Measurements from ENCODE around the gene CACNA2D4. TPM values are rescaled to one million over a fixed set of nuclear protein-coding genes. Genes with fewer than 3 reads are reported as not detected.

The CACNA2D4 gene
- total and polyA plus RNA-seq, 2 of the 13 experiments (the other 11 are each of a cell fraction or from before 2014, with no cell fraction given), result 14.2 to 136 TPM

DNA sequence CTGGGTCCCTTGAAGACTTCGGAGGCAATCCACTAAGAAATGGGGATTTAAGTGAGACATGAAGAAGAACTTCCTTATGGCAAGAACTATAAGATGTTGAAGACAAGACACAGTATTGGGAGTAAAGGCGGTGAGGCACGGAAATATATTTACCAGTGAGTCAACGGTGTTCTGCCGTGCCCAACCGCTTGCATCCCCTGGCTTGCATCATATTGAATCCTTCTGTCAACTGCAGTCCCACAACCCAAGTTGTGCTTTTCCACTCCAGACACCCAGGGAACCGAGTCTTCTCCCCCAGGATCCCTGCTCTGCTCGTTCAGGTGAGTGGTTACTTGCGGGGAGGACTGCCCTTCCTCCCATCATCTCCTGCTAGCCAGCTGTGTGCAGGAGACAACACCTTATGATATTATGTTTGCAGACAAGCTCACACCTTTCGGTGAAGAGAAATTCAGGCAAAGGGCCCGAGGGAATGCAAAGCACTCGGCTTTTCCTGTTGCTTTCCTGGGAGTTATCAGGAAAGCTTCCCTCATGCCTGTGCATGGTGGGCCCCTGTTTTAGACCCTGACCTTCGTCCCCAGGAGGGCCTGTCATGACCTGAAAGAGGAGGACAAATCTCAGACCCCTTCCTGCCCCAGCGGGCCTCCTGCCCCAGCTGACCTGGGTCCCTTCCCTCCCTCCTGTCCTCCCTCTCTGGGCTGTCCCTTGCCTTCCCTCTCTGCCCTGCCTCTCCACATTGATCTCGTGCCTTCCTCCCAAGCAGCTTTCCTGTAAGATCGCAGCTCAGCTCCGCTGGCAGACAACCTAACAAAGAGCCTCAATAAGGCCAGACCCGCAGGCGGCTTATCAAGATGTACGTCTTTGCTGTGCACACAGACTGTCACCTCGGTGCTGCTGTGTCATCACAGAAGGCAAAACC, 102.4 kb downstream of the CACNA2D4 start (continued):
- TF ChIP-seq, protein P1, sequence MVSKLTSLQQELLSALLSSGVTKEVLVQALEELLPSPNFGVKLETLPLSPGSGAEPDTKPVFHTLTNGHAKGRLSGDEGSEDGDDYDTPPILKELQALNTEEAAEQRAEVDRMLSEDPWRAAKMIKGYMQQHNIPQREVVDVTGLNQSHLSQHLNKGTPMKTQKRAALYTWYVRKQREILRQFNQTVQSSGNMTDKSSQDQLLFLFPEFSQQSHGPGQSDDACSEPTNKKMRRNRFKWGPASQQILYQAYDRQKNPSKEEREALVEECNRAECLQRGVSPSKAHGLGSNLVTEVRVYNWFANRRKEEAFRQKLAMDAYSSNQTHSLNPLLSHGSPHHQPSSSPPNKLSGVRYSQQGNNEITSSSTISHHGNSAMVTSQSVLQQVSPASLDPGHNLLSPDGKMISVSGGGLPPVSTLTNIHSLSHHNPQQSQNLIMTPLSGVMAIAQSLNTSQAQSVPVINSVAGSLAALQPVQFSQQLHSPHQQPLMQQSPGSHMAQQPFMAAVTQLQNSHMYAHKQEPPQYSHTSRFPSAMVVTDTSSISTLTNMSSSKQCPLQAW (CRISPR knock-in tag; IDR thresholded peaks at IDR 0.05), result peak; percentile 40; the same call in 1 of the 2 replicates
- TF ChIP-seq MEIS1 (CRISPR knock-in tag; IDR thresholded peaks at IDR 0.05; ENCODE audit: borderline replicate concordance) (peak; percentile 64; the same call in 1 of the 2 replicates), ZNF142 (CRISPR knock-in tag; IDR thresholded peaks at IDR 0.05) (no peak), ZSCAN29 (CRISPR knock-in tag; conservative IDR thresholded peaks at IDR 0.05) (peak; percentile 60; the same call in 1 of the 2 replicates), ZNF562 (CRISPR knock-in tag; IDR thresholded peaks at IDR 0.05; ENCODE audit: borderline replicate concordance) (no peak), CEBPG (CRISPR knock-in tag; IDR thresholded peaks at IDR 0.05) (peak; percentile 75), MTA1 (CRISPR knock-in tag; IDR thresholded peaks at IDR 0.05; ENCODE audit: borderline replicate concordance) (peak; percentile 78; the same call in 1 of the 2 replicates), HDAC2 (CRISPR knock-in tag; IDR thresholded peaks at IDR 0.05) (peak; percentile 5; the same call in 1 of the 2 replicates), ZNF567 (CRISPR knock-in tag; IDR thresholded peaks at IDR 0.05; ENCODE audit: borderline replicate concordance) (no peak)
- TF ChIP-seq, protein P2, sequence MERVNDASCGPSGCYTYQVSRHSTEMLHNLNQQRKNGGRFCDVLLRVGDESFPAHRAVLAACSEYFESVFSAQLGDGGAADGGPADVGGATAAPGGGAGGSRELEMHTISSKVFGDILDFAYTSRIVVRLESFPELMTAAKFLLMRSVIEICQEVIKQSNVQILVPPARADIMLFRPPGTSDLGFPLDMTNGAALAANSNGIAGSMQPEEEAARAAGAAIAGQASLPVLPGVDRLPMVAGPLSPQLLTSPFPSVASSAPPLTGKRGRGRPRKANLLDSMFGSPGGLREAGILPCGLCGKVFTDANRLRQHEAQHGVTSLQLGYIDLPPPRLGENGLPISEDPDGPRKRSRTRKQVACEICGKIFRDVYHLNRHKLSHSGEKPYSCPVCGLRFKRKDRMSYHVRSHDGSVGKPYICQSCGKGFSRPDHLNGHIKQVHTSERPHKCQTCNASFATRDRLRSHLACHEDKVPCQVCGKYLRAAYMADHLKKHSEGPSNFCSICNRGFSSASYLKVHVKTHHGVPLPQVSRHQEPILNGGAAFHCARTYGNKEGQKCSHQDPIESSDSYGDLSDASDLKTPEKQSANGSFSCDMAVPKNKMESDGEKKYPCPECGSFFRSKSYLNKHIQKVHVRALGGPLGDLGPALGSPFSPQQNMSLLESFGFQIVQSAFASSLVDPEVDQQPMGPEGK (CRISPR knock-in tag; IDR thresholded peaks at IDR 0.05), result peak; percentile 50
- TF ChIP-seq, protein P3, sequence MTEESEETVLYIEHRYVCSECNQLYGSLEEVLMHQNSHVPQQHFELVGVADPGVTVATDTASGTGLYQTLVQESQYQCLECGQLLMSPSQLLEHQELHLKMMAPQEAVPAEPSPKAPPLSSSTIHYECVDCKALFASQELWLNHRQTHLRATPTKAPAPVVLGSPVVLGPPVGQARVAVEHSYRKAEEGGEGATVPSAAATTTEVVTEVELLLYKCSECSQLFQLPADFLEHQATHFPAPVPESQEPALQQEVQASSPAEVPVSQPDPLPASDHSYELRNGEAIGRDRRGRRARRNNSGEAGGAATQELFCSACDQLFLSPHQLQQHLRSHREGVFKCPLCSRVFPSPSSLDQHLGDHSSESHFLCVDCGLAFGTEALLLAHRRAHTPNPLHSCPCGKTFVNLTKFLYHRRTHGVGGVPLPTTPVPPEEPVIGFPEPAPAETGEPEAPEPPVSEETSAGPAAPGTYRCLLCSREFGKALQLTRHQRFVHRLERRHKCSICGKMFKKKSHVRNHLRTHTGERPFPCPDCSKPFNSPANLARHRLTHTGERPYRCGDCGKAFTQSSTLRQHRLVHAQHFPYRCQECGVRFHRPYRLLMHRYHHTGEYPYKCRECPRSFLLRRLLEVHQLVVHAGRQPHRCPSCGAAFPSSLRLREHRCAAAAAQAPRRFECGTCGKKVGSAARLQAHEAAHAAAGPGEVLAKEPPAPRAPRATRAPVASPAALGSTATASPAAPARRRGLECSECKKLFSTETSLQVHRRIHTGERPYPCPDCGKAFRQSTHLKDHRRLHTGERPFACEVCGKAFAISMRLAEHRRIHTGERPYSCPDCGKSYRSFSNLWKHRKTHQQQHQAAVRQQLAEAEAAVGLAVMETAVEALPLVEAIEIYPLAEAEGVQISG (CRISPR knock-in tag; IDR thresholded peaks at IDR 0.05), result peak; percentile 35; the same call in 1 of the 2 replicates
- TF ChIP-seq, protein P4, sequence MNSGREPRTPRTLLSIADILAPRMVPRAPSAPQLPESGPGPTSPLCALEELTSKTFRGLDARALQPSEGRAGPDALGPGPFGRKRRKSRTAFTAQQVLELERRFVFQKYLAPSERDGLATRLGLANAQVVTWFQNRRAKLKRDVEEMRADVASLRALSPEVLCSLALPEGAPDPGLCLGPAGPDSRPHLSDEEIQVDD (CRISPR knock-in tag; IDR thresholded peaks at IDR 0.05; ENCODE audit: borderline replicate concordance), result no peak
- TF ChIP-seq, protein P5, sequence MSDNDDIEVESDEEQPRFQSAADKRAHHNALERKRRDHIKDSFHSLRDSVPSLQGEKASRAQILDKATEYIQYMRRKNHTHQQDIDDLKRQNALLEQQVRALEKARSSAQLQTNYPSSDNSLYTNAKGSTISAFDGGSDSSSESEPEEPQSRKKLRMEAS (IDR thresholded peaks at IDR 0.05), result peak; percentile 42; the same call in 1 of the 2 replicates
